Limb (tissue), 2 donors: Measurements from ENCODE around the gene KLF17.

ENCODE experiments used
- DNase-seq, 2 donors: peaks; one replicate each; pipeline ENCODE4 v3.0.0-alpha.2; 2016; ENCODE audit errors: extremely low spot score in 2 of 2

KLF17 gene

DNA sequence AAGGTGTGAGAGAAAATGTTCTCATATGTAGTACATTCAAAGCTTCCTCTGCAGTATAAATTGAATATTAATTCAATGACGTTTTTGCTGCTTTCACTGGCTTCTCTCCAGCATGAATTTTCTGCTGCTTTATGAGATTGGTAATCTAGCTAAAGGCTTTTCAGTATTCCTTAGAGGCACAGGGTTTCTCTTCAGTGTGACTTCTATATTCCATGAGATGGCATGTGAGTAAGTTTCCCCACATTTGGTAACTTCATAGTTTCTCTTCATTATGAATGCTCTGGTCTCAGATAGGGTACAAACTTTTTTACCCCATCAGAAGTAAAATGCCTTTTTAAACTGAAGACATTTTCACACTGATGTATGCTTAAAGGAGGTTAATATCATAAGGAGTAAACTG, 33.2 kb downstream of the KLF17 start:
- no peak for DNase-seq

DNA sequence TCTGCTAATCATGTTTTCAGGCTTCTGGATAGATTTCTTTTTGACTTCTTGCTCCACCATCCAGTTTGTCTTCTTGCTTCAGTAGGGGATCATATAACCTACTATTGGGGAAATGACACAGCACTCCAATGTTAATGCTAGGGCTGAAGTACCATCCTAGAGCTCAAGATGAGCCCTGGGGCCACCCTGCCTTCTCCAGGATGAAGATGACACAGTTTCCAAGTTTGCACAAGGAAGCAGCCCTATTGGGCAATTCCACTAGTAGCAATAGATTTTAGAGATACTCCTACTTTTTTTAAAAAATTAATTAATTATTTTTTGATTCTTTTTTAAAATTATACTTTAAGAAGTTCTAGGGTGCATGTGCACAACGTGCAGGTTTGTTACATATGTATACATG, 34.1 kb downstream of the KLF17 start:
- DNase-seq, result no peak

- no peak for DNase-seq
Observed at GRCh38 chr1:44154049-44154448, 35.4 kb downstream of the KLF17 start.

DNA sequence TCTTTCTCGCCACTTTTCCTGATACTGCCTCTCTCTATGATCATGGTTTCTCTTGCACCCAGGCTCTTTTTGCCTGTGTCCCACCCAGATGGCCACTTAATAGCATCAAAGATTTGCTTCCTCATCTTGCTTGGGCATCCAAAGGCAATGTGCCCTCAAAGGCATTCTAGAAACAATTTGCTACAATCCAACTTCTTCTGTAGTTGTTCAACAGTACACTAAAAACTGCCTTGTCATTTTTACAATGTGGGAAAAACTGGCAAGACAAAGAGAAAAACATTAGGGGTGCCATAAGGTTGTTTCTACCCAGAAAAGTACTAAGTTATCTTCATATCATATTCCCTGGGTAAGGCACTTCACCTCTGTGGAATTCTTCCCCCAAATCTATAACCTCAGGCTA, 39.3 kb downstream of the KLF17 start:
- no peak for DNase-seq

- no peak for DNase-seq
Observed at GRCh38 chr1:44158871-44159270, 40.2 kb downstream of the KLF17 start.

- no peak for DNase-seq
Observed at GRCh38 chr1:44161546-44161945, 42.9 kb downstream of the KLF17 start.

GRCh38 chr1:44168520-44169098, 50.0 kb downstream of the KLF17 start:
- no peak for DNase-seq

DNA sequence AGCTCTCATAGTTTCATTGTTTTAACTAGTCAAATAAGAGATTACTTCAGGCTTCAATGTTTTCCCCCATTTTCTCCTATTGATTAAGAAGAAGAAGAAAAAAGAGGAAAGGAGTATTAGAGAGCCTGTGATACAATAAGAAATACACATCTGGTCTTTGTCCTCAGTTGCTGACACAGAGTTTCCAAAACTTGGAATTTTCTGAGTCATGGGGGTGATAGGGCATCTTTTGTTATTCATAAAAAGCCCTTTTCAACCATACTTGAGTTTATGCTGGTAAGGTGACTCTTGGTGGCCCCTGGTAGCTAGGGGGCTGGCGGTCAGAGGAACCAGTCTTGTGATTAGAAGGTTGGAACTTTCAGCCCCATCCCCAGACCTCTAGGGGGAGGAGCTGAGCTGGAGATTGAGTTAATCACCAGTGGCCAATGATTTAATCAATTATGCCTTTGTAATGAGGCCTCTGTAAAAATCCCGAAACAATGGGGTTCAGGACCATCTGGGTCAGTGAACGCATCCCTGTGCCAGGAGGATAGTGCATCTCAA, 51.7 kb downstream of the KLF17 start:
- no peak for DNase-seq

- no peak for DNase-seq
Observed at GRCh38 chr1:44174630-44175029, 56.0 kb downstream of the KLF17 start.
